Neural cell (in vitro differentiated cells): Measurements from ENCODE around the gene TMEM167B. TPM values are rescaled to one million over a fixed set of nuclear protein-coding genes. Genes with fewer than 3 reads are reported as not detected.

ENCODE experiments used
- H2AFZ ChIP-seq: fragments of 200-600, 300-800 bp; sonication (generic), shearing (Covaris generic); 2 replicates; pipeline ENCODE4 v1.6.0; 2014; ENCODE audit warnings: low read depth, mild to moderate bottlenecking, antibody characterized with exemption, low read length, moderate library complexity
- H3F3A ChIP-seq: fragments of 200-600 bp; shearing (Covaris generic); 2 replicates; pipeline ENCODE4 v1.6.1; 2016; ENCODE audit warnings: mild to moderate bottlenecking, moderate library complexity, mixed read lengths, antibody characterized with exemption, low read length; ENCODE audit not compliant: insufficient read depth, poor library complexity, severe bottlenecking
- H3K27ac ChIP-seq: fragments of 200-600, 300-800 bp; sonication (generic), shearing (Covaris generic); 2 replicates; pipeline ENCODE4 v1.5.1; 2014; ENCODE audit warnings: mild to moderate bottlenecking, low read length, moderate library complexity
- H3K27me3 ChIP-seq: fragments of 300-800, 200-600 bp; sonication (generic), shearing (Covaris generic); 2 replicates; pipeline ENCODE4 v1.6.0; 2014; ENCODE audit warnings: mild to moderate bottlenecking, low read depth, low read length, moderate library complexity; ENCODE audit not compliant: insufficient read depth
- H3K36me3 ChIP-seq: fragments of 300-800, 200-600 bp; sonication (generic), shearing (Covaris generic); 2 replicates; pipeline ENCODE4 v1.5.1; 2014; ENCODE audit warnings: mild to moderate bottlenecking, antibody characterized with exemption, low read length, moderate library complexity; ENCODE audit not compliant: insufficient read depth
- H3K4me2 ChIP-seq: fragments of 300-800, 200-600 bp; sonication (generic), shearing (Covaris generic); 2 replicates; pipeline ENCODE4 v1.6.0; 2014; ENCODE audit warnings: mild to moderate bottlenecking, low read length
- H3K4me3 ChIP-seq: fragments of 300-800, 200-600 bp; sonication (generic), shearing (Covaris generic); 2 replicates; pipeline ENCODE4 v1.5.1; 2014; ENCODE audit warnings: mild to moderate bottlenecking, low read length, moderate library complexity
- H3K79me2 ChIP-seq: fragments of 200-600 bp; shearing (Covaris generic); replicated peaks from 2 replicates; pipeline ENCODE4 v1.6.0; 2014; ENCODE audit warnings: mild to moderate bottlenecking, low read length, moderate library complexity; ENCODE audit not compliant: insufficient read depth
- H3K9ac ChIP-seq: fragments of 300-800, 200-600 bp; sonication (generic), shearing (Covaris generic); 2 replicates; pipeline ENCODE4 v1.6.1; 2016; ENCODE audit warnings: mild to moderate bottlenecking, low read length, mixed read lengths
- H3K9me2 ChIP-seq: fragments of 200-600 bp; shearing (Covaris generic); 2 replicates; pipeline ENCODE4 v1.6.1; 2016; ENCODE audit warnings: mild to moderate bottlenecking, low read length, mixed read lengths; ENCODE audit not compliant: insufficient read depth
- H3K9me3 ChIP-seq: fragments of 200-600, 300-800 bp; sonication (generic), shearing (Covaris generic); 2 replicates; pipeline ENCODE4 v1.6.1; 2016; ENCODE audit warnings: mild to moderate bottlenecking, mixed run types, low read length, moderate library complexity, mixed read lengths
- H4K20me1 ChIP-seq: fragments of 200-600 bp; shearing (Covaris generic); 2 replicates; pipeline ENCODE4 v1.6.1; 2016; ENCODE audit warnings: mild to moderate bottlenecking, mixed run types; ENCODE audit not compliant: insufficient read depth
- EP300 ChIP-seq: fragments of 450-650 bp; conservative IDR thresholded peaks from 2 replicates; pipeline ENCODE4 v1.6.1; 2014; ENCODE audit warnings: antibody characterized with exemption, mild to moderate bottlenecking, moderate library complexity; ENCODE audit not compliant: poor library complexity, severe bottlenecking
- EZH2 ChIP-seq: fragments of 200-600, 300-800 bp; shearing (Covaris generic), sonication (generic); IDR thresholded peaks from 2 replicates; pipeline ENCODE4 v1.6.1; 2014; ENCODE audit warnings: antibody characterized with exemption, low read length, borderline replicate concordance, mild to moderate bottlenecking; ENCODE audit not compliant: insufficient read depth, poor library complexity, severe bottlenecking
- MXI1 ChIP-seq: fragments of 450-650 bp; conservative IDR thresholded peaks from 2 replicates; pipeline ENCODE4 v1.6.1; 2014; ENCODE audit warnings: antibody characterized with exemption, mild to moderate bottlenecking; ENCODE audit not compliant: poor library complexity, severe bottlenecking
- POLR2AphosphoS5 ChIP-seq: IDR thresholded peaks from 2 replicates; pipeline ENCODE4 v1.6.1; 2012
- RAD21 ChIP-seq: fragments of 450-650 bp; conservative IDR thresholded peaks from 2 replicates; pipeline ENCODE4 v1.6.1; 2014; ENCODE audit warnings: antibody characterized with exemption, mild to moderate bottlenecking, moderate library complexity
- SMC3 ChIP-seq: fragments of 450-650 bp; conservative IDR thresholded peaks from 2 replicates; pipeline ENCODE4 v1.6.1; 2014; ENCODE audit warnings: antibody characterized with exemption, mild to moderate bottlenecking, moderate library complexity; ENCODE audit not compliant: poor library complexity
- TAF1 ChIP-seq: IDR thresholded peaks from 2 replicates; pipeline ENCODE4 v1.6.1; 2012; ENCODE audit warnings: low read depth
- polyA plus RNA-seq: library from polyadenylated mRNA; depleted of rRNA; stranded (reverse); fragments of >200 nt; gene quantifications from 2 replicates; pipeline ENCODE4 v1.2.3, GENCODE V29; 2014
- TF ChIP-seq, protein P1 (sequence below): IDR thresholded peaks from 2 replicates; pipeline ENCODE4 v1.6.1; 2012; ENCODE audit warnings: borderline replicate concordance
- TF ChIP-seq, protein P2 (sequence below): fragments of 450-650 bp; IDR thresholded peaks from 2 replicates; pipeline ENCODE4 v1.5.1; 2014; ENCODE audit warnings: antibody characterized with exemption, mild to moderate bottlenecking, moderate library complexity; ENCODE audit not compliant: poor library complexity, severe bottlenecking

The TMEM167B gene
- polyA plus RNA-seq, 1 donor from 2014 or later: 53.9 TPM

DNA sequence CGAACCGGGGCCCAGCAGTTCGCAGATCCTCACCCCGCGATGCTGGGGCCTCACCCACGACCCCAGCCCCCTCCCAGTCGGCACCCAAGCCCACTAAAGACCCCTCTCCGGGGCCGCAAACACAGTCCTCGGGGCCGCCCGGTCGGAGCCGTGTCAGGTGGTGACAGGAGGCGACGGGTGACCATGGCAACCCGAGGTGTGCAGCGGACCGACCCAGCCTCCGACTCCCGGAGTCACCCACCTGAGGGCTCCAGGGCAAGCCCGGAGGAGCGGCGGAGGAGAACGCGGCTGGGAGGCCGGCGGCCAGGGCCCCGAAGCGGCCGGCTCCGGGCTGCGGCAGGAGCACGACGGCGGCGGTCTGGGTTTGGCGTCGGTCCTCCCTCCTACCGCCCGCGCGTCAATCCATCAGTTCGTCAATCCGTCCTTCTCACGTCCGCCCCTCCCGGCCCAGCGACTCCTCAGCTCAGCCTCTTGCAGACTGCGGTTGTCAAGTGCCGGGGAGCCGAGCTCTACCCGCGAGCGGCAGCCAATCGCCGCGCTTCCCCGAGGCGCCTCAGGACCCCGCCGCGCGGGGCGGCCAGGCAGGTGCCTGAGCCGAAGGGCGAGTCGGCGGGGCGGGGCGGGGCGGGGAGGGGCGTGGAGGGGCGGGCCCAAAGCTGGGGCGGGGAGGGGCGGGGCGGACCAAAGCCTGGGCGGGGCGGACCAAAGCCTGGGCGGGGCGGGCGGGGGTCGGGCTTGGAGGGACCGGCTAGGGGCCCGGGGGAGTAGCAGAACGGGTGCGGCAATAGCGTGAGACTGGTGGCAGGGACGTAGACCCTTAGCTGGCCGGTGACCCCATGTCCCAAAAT lies 48.7 kb upstream of the TMEM167B start, which contains the start of gene WDR47:
Gene WDR47, minus strand, starts transcription at position 482 of the 848 bp plus-strand sequence. CDS start 18,590 bp downstream, outside the sequence.
- H2AFZ ChIP-seq: peak within 1 kb of the TSS; percentile 66
- no peaks in the 10 kb centered on the region for H3K27me3 ChIP-seq
- peak within 1 kb of the TSS; percentile 96 for H3K9ac ChIP-seq
- H3K9me2 ChIP-seq: no peaks in the 10 kb centered on the region
- H3K79me2 ChIP-seq: peaks cover 38% of the 10 kb centered on the region
- H3K4me2 ChIP-seq: no peak within 1 kb of the TSS
- H3K4me3 ChIP-seq: peak within 1 kb of the TSS; percentile 97
- peak within 1 kb of the TSS; percentile 90 for H3K27ac ChIP-seq
- TF ChIP-seq RAD21 (no peak), EP300 (peak; percentile 75), MXI1 (peak; percentile 84), TAF1 (peak; percentile 96), POLR2AphosphoS5 (peak; percentile 99), EZH2 (no peak), SMC3 (no peak)
- TF ChIP-seq, protein P1, sequence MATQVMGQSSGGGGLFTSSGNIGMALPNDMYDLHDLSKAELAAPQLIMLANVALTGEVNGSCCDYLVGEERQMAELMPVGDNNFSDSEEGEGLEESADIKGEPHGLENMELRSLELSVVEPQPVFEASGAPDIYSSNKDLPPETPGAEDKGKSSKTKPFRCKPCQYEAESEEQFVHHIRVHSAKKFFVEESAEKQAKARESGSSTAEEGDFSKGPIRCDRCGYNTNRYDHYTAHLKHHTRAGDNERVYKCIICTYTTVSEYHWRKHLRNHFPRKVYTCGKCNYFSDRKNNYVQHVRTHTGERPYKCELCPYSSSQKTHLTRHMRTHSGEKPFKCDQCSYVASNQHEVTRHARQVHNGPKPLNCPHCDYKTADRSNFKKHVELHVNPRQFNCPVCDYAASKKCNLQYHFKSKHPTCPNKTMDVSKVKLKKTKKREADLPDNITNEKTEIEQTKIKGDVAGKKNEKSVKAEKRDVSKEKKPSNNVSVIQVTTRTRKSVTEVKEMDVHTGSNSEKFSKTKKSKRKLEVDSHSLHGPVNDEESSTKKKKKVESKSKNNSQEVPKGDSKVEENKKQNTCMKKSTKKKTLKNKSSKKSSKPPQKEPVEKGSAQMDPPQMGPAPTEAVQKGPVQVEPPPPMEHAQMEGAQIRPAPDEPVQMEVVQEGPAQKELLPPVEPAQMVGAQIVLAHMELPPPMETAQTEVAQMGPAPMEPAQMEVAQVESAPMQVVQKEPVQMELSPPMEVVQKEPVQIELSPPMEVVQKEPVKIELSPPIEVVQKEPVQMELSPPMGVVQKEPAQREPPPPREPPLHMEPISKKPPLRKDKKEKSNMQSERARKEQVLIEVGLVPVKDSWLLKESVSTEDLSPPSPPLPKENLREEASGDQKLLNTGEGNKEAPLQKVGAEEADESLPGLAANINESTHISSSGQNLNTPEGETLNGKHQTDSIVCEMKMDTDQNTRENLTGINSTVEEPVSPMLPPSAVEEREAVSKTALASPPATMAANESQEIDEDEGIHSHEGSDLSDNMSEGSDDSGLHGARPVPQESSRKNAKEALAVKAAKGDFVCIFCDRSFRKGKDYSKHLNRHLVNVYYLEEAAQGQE: peak; percentile 96
- no peaks in the 10 kb centered on the region for H3K36me3 ChIP-seq
- H3F3A ChIP-seq: peaks cover 3% of the 10 kb centered on the region
- no peaks in the 10 kb centered on the region for H3K9me3 ChIP-seq
- no peaks in the 10 kb centered on the region for H4K20me1 ChIP-seq

DNA sequence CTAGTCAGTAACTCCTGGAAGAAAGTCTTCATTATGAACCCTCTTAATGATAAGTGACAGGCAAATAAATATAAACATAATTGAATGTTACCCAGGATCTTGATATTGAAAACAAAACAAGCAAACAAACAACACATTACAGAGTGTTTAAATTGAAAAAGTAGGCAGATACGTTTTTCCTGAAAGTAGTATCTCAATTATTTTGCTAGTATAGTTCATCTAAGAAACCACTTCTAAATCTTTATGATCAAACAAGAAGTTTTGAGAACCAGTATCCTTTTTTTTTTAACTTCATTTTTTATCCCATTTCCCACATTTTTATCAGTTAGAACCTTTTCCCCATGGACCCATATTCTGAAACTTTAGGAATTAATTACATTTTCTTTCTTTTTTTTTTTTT lies 45.0 kb upstream of the TMEM167B start:
- H4K20me1 ChIP-seq: no peaks in the 10 kb centered on the region
- H3K9ac ChIP-seq: no peak overlapping the region
- H3K4me3 ChIP-seq: no peak overlapping the region
- no peak overlapping the region for H3K4me2 ChIP-seq
- H3K9me2 ChIP-seq: no peaks in the 10 kb centered on the region
- TF ChIP-seq TAF1 (no peak), EZH2 (no peak), MXI1 (no peak), RAD21 (no peak), POLR2AphosphoS5 (no peak), EP300 (no peak), SMC3 (no peak)
- TF ChIP-seq, protein P2, sequence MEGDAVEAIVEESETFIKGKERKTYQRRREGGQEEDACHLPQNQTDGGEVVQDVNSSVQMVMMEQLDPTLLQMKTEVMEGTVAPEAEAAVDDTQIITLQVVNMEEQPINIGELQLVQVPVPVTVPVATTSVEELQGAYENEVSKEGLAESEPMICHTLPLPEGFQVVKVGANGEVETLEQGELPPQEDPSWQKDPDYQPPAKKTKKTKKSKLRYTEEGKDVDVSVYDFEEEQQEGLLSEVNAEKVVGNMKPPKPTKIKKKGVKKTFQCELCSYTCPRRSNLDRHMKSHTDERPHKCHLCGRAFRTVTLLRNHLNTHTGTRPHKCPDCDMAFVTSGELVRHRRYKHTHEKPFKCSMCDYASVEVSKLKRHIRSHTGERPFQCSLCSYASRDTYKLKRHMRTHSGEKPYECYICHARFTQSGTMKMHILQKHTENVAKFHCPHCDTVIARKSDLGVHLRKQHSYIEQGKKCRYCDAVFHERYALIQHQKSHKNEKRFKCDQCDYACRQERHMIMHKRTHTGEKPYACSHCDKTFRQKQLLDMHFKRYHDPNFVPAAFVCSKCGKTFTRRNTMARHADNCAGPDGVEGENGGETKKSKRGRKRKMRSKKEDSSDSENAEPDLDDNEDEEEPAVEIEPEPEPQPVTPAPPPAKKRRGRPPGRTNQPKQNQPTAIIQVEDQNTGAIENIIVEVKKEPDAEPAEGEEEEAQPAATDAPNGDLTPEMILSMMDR: no peak
- TF ChIP-seq, protein P1: no peak
- H3F3A ChIP-seq: peaks cover under 1% of the 10 kb centered on the region
- no peak overlapping the region for H2AFZ ChIP-seq
- no peaks in the 10 kb centered on the region for H3K27me3 ChIP-seq
- no peaks in the 10 kb centered on the region for H3K36me3 ChIP-seq
- peaks cover 3% of the 10 kb centered on the region for H3K79me2 ChIP-seq
- no peaks in the 10 kb centered on the region for H3K9me3 ChIP-seq
- H3K27ac ChIP-seq: no peak overlapping the region
